ENCODE results near the gene FREM2.

Gene FREM2

GRCh38 chr13:38908574-38908973 lies 221.7 kb downstream of the FREM2 start:
- no peak overlapping the region for H3K14ac ChIP-seq (ENCODE audit: low read length)
- H2BK12ac ChIP-seq (ENCODE audit: low read length), result no peak overlapping the region
- no peaks in the 10 kb centered on the region for H3K36me3 ChIP-seq (ENCODE audit: control insufficient read depth in 1 of 2, insufficient read depth in 2 of 2, low read length in 2 of 2)
- peak in 1 of 2 donors; percentile 14 for DNase-seq
- H2AFZ ChIP-seq (ENCODE audit: insufficient read depth, low read length, poor library complexity), result no peak overlapping the region
- H4K12ac ChIP-seq (ENCODE audit: low read depth, low read length), result no peak overlapping the region
- H3K9ac ChIP-seq (ENCODE audit: low read length), result no peak overlapping the region
- no peak overlapping the region for H2BK120ac ChIP-seq (ENCODE audit: insufficient read depth, low read length, poor library complexity)
- H2AK5ac ChIP-seq (ENCODE audit: low read length), result no peak overlapping the region
- no CpG with 5 or more reads among the region's 2 CpGs for WGBS (ENCODE audit: extremely low coverage, insufficient coverage, insufficient read length)
- H3K18ac ChIP-seq (ENCODE audit: low read length), result no peak overlapping the region
- H3K4ac ChIP-seq (ENCODE audit: low read depth, low read length), result no peak overlapping the region
- H4K8ac ChIP-seq (ENCODE audit: low read depth, low read length), result no peak overlapping the region
- H4K91ac ChIP-seq (ENCODE audit: low read depth, low read length), result no peak overlapping the region
- H2BK5ac ChIP-seq (ENCODE audit: low read depth, low read length, poor library complexity), result no peak overlapping the region
- no peak overlapping the region for H3K23ac ChIP-seq (ENCODE audit: low read length)
- H3K79me1 ChIP-seq (ENCODE audit: low read length), result no peaks in the 10 kb centered on the region
- H3K4me1 ChIP-seq (ENCODE audit: control insufficient read depth in 1 of 2, insufficient read depth in 2 of 2, low read length in 2 of 2), result peaks cover 0 to 3% of the 10 kb centered on the region in 2 experiments
- no peak overlapping the region for H3K27ac ChIP-seq (ENCODE audit: low read depth, low read length)
- no peak overlapping the region for H3K4me2 ChIP-seq (ENCODE audit: low read length)
- H3K9me3 ChIP-seq (ENCODE audit: insufficient read depth, low read depth, low read length), result no peaks in the 10 kb centered on the region
- no peak overlapping the region for H3K4me3 ChIP-seq (ENCODE audit: low read depth, low read length)
- H3K27me3 ChIP-seq (ENCODE audit: insufficient read depth, low read length), result no peaks in the 10 kb centered on the region
- no peaks in the 10 kb centered on the region for H3K79me2 ChIP-seq (ENCODE audit: control insufficient read depth, insufficient read depth, low read length, poor library complexity)

GRCh38 chr13:38914070-38914469 lies 227.2 kb downstream of the FREM2 start:
- no peak overlapping the region for H3K27ac ChIP-seq (ENCODE audit: low read depth, low read length)
- H2AK5ac ChIP-seq (ENCODE audit: low read length), result no peak overlapping the region
- H2AFZ ChIP-seq (ENCODE audit: insufficient read depth, low read length, poor library complexity), result no peak overlapping the region
- no peak overlapping the region for H4K91ac ChIP-seq (ENCODE audit: low read depth, low read length)
- no peak overlapping the region for H2BK12ac ChIP-seq (ENCODE audit: low read length)
- no peaks in the 10 kb centered on the region for H3K36me3 ChIP-seq (ENCODE audit: control insufficient read depth in 1 of 2, insufficient read depth in 2 of 2, low read length in 2 of 2)
- no peak overlapping the region for H3K14ac ChIP-seq (ENCODE audit: low read length)
- H3K18ac ChIP-seq (ENCODE audit: low read length), result no peak overlapping the region
- H3K27me3 ChIP-seq (ENCODE audit: insufficient read depth, low read length), result no peaks in the 10 kb centered on the region
- no peak overlapping the region for H4K8ac ChIP-seq (ENCODE audit: low read depth, low read length)
- no peak overlapping the region for H3K23ac ChIP-seq (ENCODE audit: low read length)
- no peak overlapping the region for H3K4ac ChIP-seq (ENCODE audit: low read depth, low read length)
- no peak overlapping the region for H2BK5ac ChIP-seq (ENCODE audit: low read depth, low read length, poor library complexity)
- H3K4me2 ChIP-seq (ENCODE audit: low read length), result no peak overlapping the region
- no peaks in the 10 kb centered on the region for H3K4me1 ChIP-seq (ENCODE audit: control insufficient read depth in 1 of 2, insufficient read depth in 2 of 2, low read length in 2 of 2)
- H2BK120ac ChIP-seq (ENCODE audit: insufficient read depth, low read length, poor library complexity), result no peak overlapping the region
- no peaks in the 10 kb centered on the region for H3K9me3 ChIP-seq (ENCODE audit: insufficient read depth, low read depth, low read length)
- H3K79me2 ChIP-seq (ENCODE audit: control insufficient read depth, insufficient read depth, low read length, poor library complexity), result no peaks in the 10 kb centered on the region
- DNase-seq, result no peak
- H3K79me1 ChIP-seq (ENCODE audit: low read length), result no peaks in the 10 kb centered on the region
- H3K4me3 ChIP-seq (ENCODE audit: low read depth, low read length), result no peak overlapping the region
- no CpG with 5 or more reads among the region's 6 CpGs for WGBS (ENCODE audit: extremely low coverage, insufficient coverage, insufficient read length)
- H3K9ac ChIP-seq (ENCODE audit: low read length), result no peak overlapping the region
- H4K12ac ChIP-seq (ENCODE audit: low read depth, low read length), result no peak overlapping the region

DNA sequence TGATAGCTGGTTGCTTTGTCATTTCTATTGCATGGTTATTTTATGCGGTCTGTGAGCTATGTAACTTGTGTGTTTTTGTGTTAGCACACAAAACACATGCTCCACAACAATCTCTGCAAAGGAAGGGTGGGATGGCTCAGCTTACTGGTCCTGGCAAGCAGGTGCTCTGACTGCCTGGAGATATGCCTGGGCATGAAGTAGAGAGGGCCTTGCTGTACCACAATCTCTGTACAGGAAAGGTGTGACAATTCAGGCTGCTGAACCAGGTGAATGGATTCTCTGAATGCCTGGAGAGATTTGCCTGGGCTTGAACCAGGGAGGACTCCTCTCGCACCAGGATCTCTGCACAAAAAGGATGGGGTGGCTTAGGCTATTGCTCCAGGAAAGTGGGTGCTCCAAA lies 234.2 kb downstream of the FREM2 start:
- no peak overlapping the region for H2BK12ac ChIP-seq (ENCODE audit: low read length)
- DNase-seq, result no peak
- no peak overlapping the region for H4K8ac ChIP-seq (ENCODE audit: low read depth, low read length)
- no peaks in the 10 kb centered on the region for H3K36me3 ChIP-seq (ENCODE audit: control insufficient read depth in 1 of 2, insufficient read depth in 2 of 2, low read length in 2 of 2)
- H3K79me2 ChIP-seq (ENCODE audit: control insufficient read depth, insufficient read depth, low read length, poor library complexity), result no peaks in the 10 kb centered on the region
- no peaks in the 10 kb centered on the region for H3K9me3 ChIP-seq (ENCODE audit: insufficient read depth, low read depth, low read length)
- no peak overlapping the region for H2AFZ ChIP-seq (ENCODE audit: insufficient read depth, low read length, poor library complexity)
- H2AK5ac ChIP-seq (ENCODE audit: low read length), result no peak overlapping the region
- no peak overlapping the region for H2BK120ac ChIP-seq (ENCODE audit: insufficient read depth, low read length, poor library complexity)
- no peak overlapping the region for H3K23ac ChIP-seq (ENCODE audit: low read length)
- no peak overlapping the region for H3K27ac ChIP-seq (ENCODE audit: low read depth, low read length)
- H3K4me3 ChIP-seq (ENCODE audit: low read depth, low read length), result no peak overlapping the region
- WGBS (ENCODE audit: extremely low coverage, insufficient coverage, insufficient read length), result no CpG with 5 or more reads among the region's 2 CpGs
- H3K14ac ChIP-seq (ENCODE audit: low read length), result no peak overlapping the region
- no peak overlapping the region for H3K4me2 ChIP-seq (ENCODE audit: low read length)
- no peak overlapping the region for H3K18ac ChIP-seq (ENCODE audit: low read length)
- H4K91ac ChIP-seq (ENCODE audit: low read depth, low read length), result peak overlapping the region; percentile 29
- H3K4me1 ChIP-seq (ENCODE audit: control insufficient read depth in 1 of 2, insufficient read depth in 2 of 2, low read length in 2 of 2), result no peaks in the 10 kb centered on the region
- no peaks in the 10 kb centered on the region for H3K27me3 ChIP-seq (ENCODE audit: insufficient read depth, low read length)
- no peak overlapping the region for H2BK5ac ChIP-seq (ENCODE audit: low read depth, low read length, poor library complexity)
- no peaks in the 10 kb centered on the region for H3K79me1 ChIP-seq (ENCODE audit: low read length)
- H3K4ac ChIP-seq (ENCODE audit: low read depth, low read length), result no peak overlapping the region
- H3K9ac ChIP-seq (ENCODE audit: low read length), result no peak overlapping the region
- no peak overlapping the region for H4K12ac ChIP-seq (ENCODE audit: low read depth, low read length)

DNA sequence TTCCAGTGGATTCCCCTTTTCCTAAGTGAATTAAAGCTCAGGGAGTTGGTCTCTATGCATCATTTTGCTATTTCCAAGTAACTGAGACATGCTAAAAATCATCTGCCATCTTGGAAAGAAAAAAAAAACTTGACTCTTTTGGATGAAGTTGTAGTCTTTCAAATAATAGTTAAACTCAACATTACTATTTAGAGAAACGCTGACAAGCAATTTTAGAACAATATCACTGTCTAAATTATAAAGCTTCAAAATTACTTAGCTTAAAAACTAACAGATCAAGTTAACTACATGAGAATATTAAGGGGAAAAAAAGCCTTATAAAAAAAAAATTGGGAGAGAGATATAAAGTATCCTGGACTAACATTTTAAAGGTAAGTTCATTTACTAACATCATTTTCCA lies 235.3 kb downstream of the FREM2 start:
- Histone ChIP-seq H3K27ac (ENCODE audit: low read depth, low read length) (no peak overlapping the region), H4K12ac (ENCODE audit: low read depth, low read length) (no peak overlapping the region), H3K79me1 (ENCODE audit: low read length) (no peaks in the 10 kb centered on the region), H3K4ac (ENCODE audit: low read depth, low read length) (no peak overlapping the region), H2BK5ac (ENCODE audit: low read depth, low read length, poor library complexity) (no peak overlapping the region), H3K4me1 (ENCODE audit: control insufficient read depth in 1 of 2, insufficient read depth in 2 of 2, low read length in 2 of 2) (no peaks in the 10 kb centered on the region), H2AFZ (ENCODE audit: insufficient read depth, low read length, poor library complexity) (no peak overlapping the region), H3K4me2 (ENCODE audit: low read length) (no peak overlapping the region), H3K14ac (ENCODE audit: low read length) (no peak overlapping the region), H2BK12ac (ENCODE audit: low read length) (no peak overlapping the region), H3K36me3 (ENCODE audit: control insufficient read depth in 1 of 2, insufficient read depth in 2 of 2, low read length in 2 of 2) (no peaks in the 10 kb centered on the region), H4K91ac (ENCODE audit: low read depth, low read length) (no peak overlapping the region), H2BK120ac (ENCODE audit: insufficient read depth, low read length, poor library complexity) (no peak overlapping the region), H2AK5ac (ENCODE audit: low read length) (no peak overlapping the region), H4K8ac (ENCODE audit: low read depth, low read length) (no peak overlapping the region), H3K9ac (ENCODE audit: low read length) (no peak overlapping the region), H3K18ac (ENCODE audit: low read length) (no peak overlapping the region), H3K4me3 (ENCODE audit: low read depth, low read length) (no peak overlapping the region), H3K27me3 (ENCODE audit: insufficient read depth, low read length) (no peaks in the 10 kb centered on the region), H3K23ac (ENCODE audit: low read length) (no peak overlapping the region), H3K79me2 (ENCODE audit: control insufficient read depth, insufficient read depth, low read length, poor library complexity) (no peaks in the 10 kb centered on the region), H3K9me3 (ENCODE audit: insufficient read depth, low read depth, low read length) (no peaks in the 10 kb centered on the region)
- no peak for DNase-seq
- WGBS (ENCODE audit: extremely low coverage, insufficient coverage, insufficient read length), result no CpG with 5 or more reads among the region's 1 CpG

Data from trophoblast cell (in vitro differentiated cells and primary cell).